Lung (tissue), 12 donors: ENCODE data around the gene SRSF9. TPM values are rescaled to one million over a fixed set of nuclear protein-coding genes. Genes with fewer than 3 reads are reported as not detected.
A peak's percentile ranks its signal among the peaks of the same experiment; 100 is the strongest.

ENCODE experiments used
- ATAC-seq: fragments of 200-7000 bp; cut with Tn5 transposase; one replicate; pipeline ENCODE4 v1.9.1; 2020; ENCODE audit warnings: moderate number of reproducible peaks; ENCODE audit not compliant: insufficient read depth, low FRiP score
- DNase-seq, 3 donors: peaks; one replicate each; pipeline ENCODE4 v3.0.0-alpha.2; 2013 to 2017
- H3K27ac ChIP-seq, 2 donors: one replicate each; pipeline ENCODE4 v1.5.1; 2013; ENCODE audit warnings: mild to moderate bottlenecking in 2 of 2, moderate library complexity in 2 of 2, control low read depth in 1 of 2, inconsistent platforms in 1 of 2, low read depth in 1 of 2, low read length in 1 of 2
- H3K27me3 ChIP-seq, 3 donors: one replicate each; pipeline ENCODE4 v1.5.1; 2013; ENCODE audit warnings: low read length in 2 of 3; ENCODE audit not compliant: control insufficient read depth in 3 of 3, insufficient read depth in 3 of 3
- H3K36me3 ChIP-seq, 4 donors: one replicate each; pipeline ENCODE4 v1.5.1; 2013; ENCODE audit warnings: low read length in 4 of 4, mild to moderate bottlenecking in 1 of 4, moderate library complexity in 1 of 4; ENCODE audit not compliant: control insufficient read depth in 4 of 4, insufficient read depth in 4 of 4
- H3K4me1 ChIP-seq, 5 donors: one replicate each; pipeline ENCODE4 v1.5.1; 2013; ENCODE audit warnings: low read length in 5 of 5, mild to moderate bottlenecking in 2 of 5, moderate library complexity in 1 of 5; ENCODE audit not compliant: control insufficient read depth in 5 of 5, insufficient read depth in 5 of 5
- H3K4me3 ChIP-seq: one replicate; pipeline ENCODE4 v1.5.1; 2013; ENCODE audit warnings: mild to moderate bottlenecking, control low read depth, moderate library complexity
- H3K9ac ChIP-seq, 2 donors: one replicate each; pipeline ENCODE4 v1.5.1; 2013; ENCODE audit warnings: low read length in 2 of 2, control low read depth in 1 of 2; ENCODE audit not compliant: insufficient read depth in 1 of 2
- H3K9me3 ChIP-seq, 4 donors: one replicate each; pipeline ENCODE4 v1.5.1; 2013; ENCODE audit warnings: low read length in 3 of 4, mild to moderate bottlenecking in 1 of 4, moderate library complexity in 1 of 4; ENCODE audit not compliant: control insufficient read depth in 4 of 4, insufficient read depth in 3 of 4
- CTCF ChIP-seq: IDR thresholded peaks from 2 replicates; pipeline ENCODE4 v1.5.1; 2012; ENCODE audit warnings: mild to moderate bottlenecking; ENCODE audit errors: control extremely low read depth, extremely low read depth
- WGBS, 2 donors: extraction: QIAGEN DNeasy Blood & Tissue Kit; methylation state at CpG; one replicate each; pipeline ENCODE4 v1.1.7; 2013; 5-methylcytosine and 5-hydroxymethylcytosine counted together
- polyA plus RNA-seq, 2 donors: library from polyadenylated mRNA; stranded (reverse); fragments of 200-250 nt; gene quantifications; one replicate each; pipeline ENCODE4 v1.2.1, GENCODE V29; 2013
- total RNA-seq, 2 donors: library from RNA; depleted of rRNA in 1 of 2; stranded (reverse); fragments of >200 nt in 1 of 2; gene quantifications; one replicate each; pipeline ENCODE4 v1.2.1, GENCODE V29; 2014 to 2021
- donor health status: control.
- donor health status: control.
- donor health status: Bipolar disorder and iron deficiency.
- donor health status: healthy.
- donor health status: DM: yes; HTN: yes; CAD: no.

SRSF9 gene
- total and polyA plus RNA-seq, 4 donors, result 76.6 to 128 (median 113) TPM

DNA sequence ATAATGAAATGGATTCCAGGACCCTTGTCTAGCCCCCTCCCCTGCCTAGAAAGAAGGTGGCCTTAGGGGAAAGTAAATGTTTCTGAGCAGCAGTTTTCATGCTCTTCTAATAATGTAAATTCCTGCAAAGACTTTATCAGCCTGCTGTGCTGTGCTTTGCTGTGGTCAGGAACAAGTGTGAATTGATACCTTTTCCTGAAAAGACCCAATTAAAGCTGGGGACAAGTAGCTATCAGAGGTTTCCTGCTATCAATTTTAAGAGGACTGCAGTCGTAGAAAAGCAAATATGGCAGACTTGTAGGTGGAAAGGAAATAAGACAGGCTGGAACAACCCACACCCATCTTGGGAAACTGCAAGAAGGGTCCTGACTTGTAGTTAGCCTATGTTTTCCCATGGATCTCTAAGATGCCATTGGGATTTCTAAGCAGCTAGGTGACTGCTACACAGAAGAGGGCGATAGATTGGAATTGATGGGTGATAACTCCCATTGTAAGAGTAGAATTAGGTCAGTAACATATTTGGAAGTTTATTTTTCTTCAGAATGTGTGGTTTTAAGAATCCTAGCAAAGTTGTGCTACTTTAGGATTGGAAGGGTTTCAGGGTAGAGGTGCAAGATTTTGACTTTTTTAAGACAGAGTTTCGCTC lies 29.4 kb upstream of the SRSF9 start:
- Histone ChIP-seq H3K27me3 (no peaks in the 10 kb centered on the region), H3K9me3 (no peaks in the 10 kb centered on the region), H3K4me1 (peaks cover 0 to 30% (median 12%) of the 10 kb centered on the region in 5 donors), H3K27ac (no peak overlapping the region), H3K36me3 (peaks cover 9 to 36% (median 24%) of the 10 kb centered on the region in 4 donors), H3K9ac (no peak overlapping the region), H3K4me3 (no peak overlapping the region)
- WGBS, 2 donors, result 82 to 83% methylated on average over 3 of the region's 3 CpGs
- no peak for ATAC-seq
- TF ChIP-seq CTCF, result no peak
- no peak for DNase-seq

GRCh38 chr12:120497524-120498150 lies 28.1 kb upstream of the SRSF9 start:
- H3K9ac ChIP-seq, result peak overlapping the region; percentile 42 to 56
- no peak for TF ChIP-seq CTCF
- no peak overlapping the region for H3K27ac ChIP-seq

DNA sequence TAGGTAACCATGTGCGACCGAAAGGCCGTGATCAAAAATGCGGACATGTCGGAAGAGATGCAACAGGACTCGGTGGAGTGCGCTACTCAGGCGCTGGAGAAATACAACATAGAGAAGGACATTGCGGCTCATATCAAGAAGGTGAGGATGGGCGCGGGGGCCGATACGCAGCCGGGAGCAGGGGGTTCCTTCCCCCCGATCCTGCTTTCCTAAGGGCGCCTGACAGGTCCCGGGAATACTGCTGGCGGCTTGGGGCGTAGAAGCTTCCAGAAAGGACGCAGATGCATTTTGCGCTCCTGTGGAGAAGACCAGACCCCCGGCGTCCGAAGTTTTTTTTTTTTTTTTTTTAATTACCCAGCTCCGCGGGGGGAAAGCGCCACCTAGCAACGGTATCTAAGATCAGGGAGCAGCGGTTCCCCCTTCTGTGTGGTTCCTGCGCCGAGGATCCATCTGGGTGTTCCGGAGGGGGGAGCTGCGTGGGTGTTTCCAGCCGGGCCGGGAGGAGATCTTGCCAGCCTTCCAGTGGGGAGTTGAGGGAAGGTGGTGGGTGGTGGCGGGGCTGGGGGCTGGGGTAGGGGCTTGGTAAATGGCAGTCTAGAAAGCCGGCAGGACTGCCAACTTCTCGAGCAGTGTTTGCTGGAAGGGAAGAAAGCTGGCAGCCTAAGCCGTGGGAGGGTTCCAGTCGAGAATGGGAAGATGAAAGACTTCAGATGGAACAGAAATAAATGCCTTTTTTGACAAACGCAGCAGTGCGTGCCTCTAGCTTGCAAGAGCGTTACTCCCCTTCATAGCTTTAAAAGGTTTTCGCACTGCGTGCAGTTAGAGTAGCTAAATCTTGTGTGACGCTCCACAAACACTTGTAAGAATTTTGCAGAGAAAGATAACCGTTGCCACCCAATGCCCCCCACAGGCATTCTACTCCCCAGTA lies 27.1 kb upstream of the SRSF9 start:
- Histone ChIP-seq H3K9ac (peak overlapping the region; percentile 42 to 56), H3K4me3 (peak overlapping the region; percentile 89), H3K36me3 (peaks cover 2 to 30% (median 15%) of the 10 kb centered on the region in 4 donors), H3K27ac (peak overlapping the region; percentile 71 to 92), H3K9me3 (no peaks in the 10 kb centered on the region), H3K4me1 (peaks cover 0 to 30% (median 12%) of the 10 kb centered on the region in 5 donors), H3K27me3 (no peaks in the 10 kb centered on the region)
- DNase-seq, result peak; percentile 66 to 73 (median 67)
- ATAC-seq, result peak; percentile 42
- no peak for TF ChIP-seq CTCF
- 0 to 1% methylated on average over 45 to 47 of the region's 47 CpGs for WGBS, 2 donors

More at GRCh38 chr12:120497524-120498150, 28.1 kb upstream of the SRSF9 start:
- no peak overlapping the region for H3K4me3 ChIP-seq
- ATAC-seq, result no peak
- WGBS, 2 donors, result 29 to 48% methylated on average over 9 of the region's 9 CpGs
- peaks cover 4 to 30% (median 15%) of the 10 kb centered on the region in 4 donors for H3K36me3 ChIP-seq
- DNase-seq, result no peak
- no peaks in the 10 kb centered on the region for H3K9me3 ChIP-seq
- H3K4me1 ChIP-seq, result peaks cover 0 to 30% (median 12%) of the 10 kb centered on the region in 5 donors
- H3K27me3 ChIP-seq, result no peaks in the 10 kb centered on the region
